IPS-18a (cell line): ENCODE data around the gene GOLGA6L7.

Experiments
- H3K27ac ChIP-seq: one replicate; pipeline ENCODE4 v1.5.1; 2013; ENCODE audit warnings: low read length
- H3K27me3 ChIP-seq: one replicate; pipeline ENCODE4 v1.6.1; 2013; ENCODE audit warnings: mild to moderate bottlenecking, low read length; ENCODE audit not compliant: control insufficient read depth, insufficient read depth
- H3K36me3 ChIP-seq: one replicate; pipeline ENCODE4 v1.6.1; 2013; ENCODE audit warnings: low read depth, low read length; ENCODE audit not compliant: control insufficient read depth
- H3K4me1 ChIP-seq: one replicate; pipeline ENCODE4 v1.6.1; 2013; ENCODE audit warnings: low read depth, low read length; ENCODE audit not compliant: control insufficient read depth
- H3K4me3 ChIP-seq: one replicate; pipeline ENCODE4 v1.5.1; 2013; ENCODE audit warnings: low read length
- H3K9ac ChIP-seq: one replicate; pipeline ENCODE4 v1.6.1; 2013; ENCODE audit warnings: mild to moderate bottlenecking, low read length, moderate library complexity
- H3K9me3 ChIP-seq: one replicate; pipeline ENCODE4 v1.6.1; 2013; ENCODE audit warnings: low read depth, low read length; ENCODE audit not compliant: control insufficient read depth

The GOLGA6L7 gene

GRCh38 chr15:28889346-28889745 is 40.9 kb upstream of the GOLGA6L7 start:
- H3K9ac ChIP-seq, result no peak overlapping the region
- peaks cover 10% of the 10 kb centered on the region for H3K4me1 ChIP-seq
- H3K27ac ChIP-seq, result no peak overlapping the region
- H3K36me3 ChIP-seq, result no peaks in the 10 kb centered on the region
- no peaks in the 10 kb centered on the region for H3K9me3 ChIP-seq
- peaks cover 27% of the 10 kb centered on the region for H3K27me3 ChIP-seq
- no peak overlapping the region for H3K4me3 ChIP-seq

GRCh38 chr15:28888900-28889299 is 40.5 kb upstream of the GOLGA6L7 start:
- Histone ChIP-seq H3K4me1 (peaks cover 12% of the 10 kb centered on the region), H3K36me3 (no peaks in the 10 kb centered on the region), H3K27me3 (peaks cover 31% of the 10 kb centered on the region), H3K4me3 (no peak overlapping the region), H3K27ac (no peak overlapping the region), H3K9me3 (no peaks in the 10 kb centered on the region), H3K9ac (no peak overlapping the region)

GRCh38 chr15:28888302-28888894 is 40.0 kb upstream of the GOLGA6L7 start:
- H3K4me1 ChIP-seq, result peaks cover 12% of the 10 kb centered on the region
- H3K36me3 ChIP-seq, result no peaks in the 10 kb centered on the region
- H3K27ac ChIP-seq, result no peak overlapping the region
- H3K27me3 ChIP-seq, result peaks cover 32% of the 10 kb centered on the region
- H3K9me3 ChIP-seq, result no peaks in the 10 kb centered on the region
- no peak overlapping the region for H3K4me3 ChIP-seq
- H3K9ac ChIP-seq, result no peak overlapping the region

DNA sequence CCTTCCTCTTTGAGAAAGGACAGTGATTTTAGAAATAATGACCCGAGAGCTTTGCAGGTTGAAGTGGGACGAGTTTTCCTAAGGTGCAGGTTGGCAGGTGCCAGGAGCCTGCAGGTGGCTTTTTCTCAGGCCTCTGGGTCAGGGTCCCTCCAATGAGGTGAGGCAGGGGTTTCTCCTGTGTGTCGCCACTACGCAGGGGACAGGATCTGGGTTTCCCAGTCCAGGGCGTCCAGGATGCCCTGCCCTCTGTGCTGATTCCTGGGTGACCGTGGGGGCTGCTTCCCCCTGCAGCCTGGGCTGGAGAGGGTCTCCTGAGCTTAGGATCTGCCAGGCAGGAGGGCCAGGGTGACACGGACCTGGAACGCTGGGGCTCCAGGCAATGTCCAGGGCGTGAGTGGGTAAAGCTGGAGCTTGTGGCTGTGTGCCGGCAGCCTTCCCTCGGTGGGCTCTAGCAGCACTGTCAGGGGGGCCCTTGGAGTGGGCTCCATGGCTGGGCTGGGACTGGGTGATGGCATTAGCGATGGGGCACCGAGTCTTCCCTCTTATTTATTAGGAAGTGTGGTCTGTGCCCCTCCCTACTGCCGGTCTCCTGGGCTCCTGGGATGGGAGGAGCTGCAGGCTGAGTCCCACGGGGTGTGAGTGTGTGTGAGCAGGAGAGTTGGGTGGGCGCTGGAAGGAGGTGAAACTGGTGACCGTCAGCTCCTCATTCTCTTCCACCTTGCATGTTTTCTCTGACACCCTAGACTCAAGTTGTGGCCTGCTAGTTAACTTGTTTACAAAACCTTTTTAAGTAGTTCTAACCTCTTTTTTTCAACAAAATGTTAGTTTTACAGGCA is 39.1 kb upstream of the GOLGA6L7 start:
- Histone ChIP-seq H3K27ac (no peak overlapping the region), H3K9ac (no peak overlapping the region), H3K4me1 (peaks cover 12% of the 10 kb centered on the region), H3K4me3 (peak overlapping the region; percentile 61), H3K27me3 (peaks cover 32% of the 10 kb centered on the region), H3K36me3 (no peaks in the 10 kb centered on the region), H3K9me3 (no peaks in the 10 kb centered on the region)

GRCh38 chr15:28886431-28887338 is 38.2 kb upstream of the GOLGA6L7 start:
- Histone ChIP-seq H3K4me1 (peaks cover 12% of the 10 kb centered on the region), H3K27me3 (peaks cover 32% of the 10 kb centered on the region), H3K36me3 (no peaks in the 10 kb centered on the region), H3K27ac (no peak overlapping the region), H3K4me3 (peak overlapping the region; percentile 61), H3K9me3 (no peaks in the 10 kb centered on the region), H3K9ac (no peak overlapping the region)

- Histone ChIP-seq H3K4me1 (peaks cover 12% of the 10 kb centered on the region), H3K9ac (peak within 1 kb of the TSS; percentile 45), H3K9me3 (no peaks in the 10 kb centered on the region), H3K4me3 (peak within 1 kb of the TSS; percentile 61), H3K36me3 (no peaks in the 10 kb centered on the region), H3K27me3 (peaks cover 32% of the 10 kb centered on the region), H3K27ac (no peak within 1 kb of the TSS)
These were observed 37.4 kb upstream of the GOLGA6L7 start, which contains the start of gene APBA2 for GRCh38 chr15:28885630-28886430. Gene APBA2, plus strand, starts transcription at chr15:28885974. Its CDS starts 167,911 bp downstream, at chr15:29053885.

DNA sequence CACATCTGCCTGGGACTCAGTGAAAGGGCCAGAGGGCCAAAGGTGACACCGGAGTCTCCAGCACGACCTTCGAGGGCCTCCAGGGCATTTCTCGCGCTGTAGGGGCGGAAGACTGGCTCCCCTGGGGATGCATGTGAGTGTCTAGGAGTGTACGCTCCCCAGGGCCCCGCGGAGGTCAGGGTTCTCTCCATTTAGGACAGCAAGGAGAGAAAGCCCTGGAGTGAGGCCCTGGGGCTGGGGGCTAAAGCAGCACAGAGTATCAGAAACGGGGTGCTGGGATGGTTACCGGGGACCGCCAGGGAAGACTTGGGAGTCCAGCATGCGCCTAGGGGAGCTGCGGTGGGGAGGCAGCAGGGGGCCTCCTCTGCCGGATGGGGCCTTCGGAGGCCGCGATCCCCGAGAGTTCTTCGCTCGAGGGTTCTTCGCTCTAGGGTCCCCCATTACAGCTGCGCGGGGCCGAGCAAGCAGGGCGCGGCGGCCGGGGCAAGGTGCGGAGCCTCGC is 36.7 kb upstream of the GOLGA6L7 start:
- Histone ChIP-seq H3K36me3 (no peaks in the 10 kb centered on the region), H3K9ac (peak overlapping the region; percentile 45), H3K4me3 (peak overlapping the region; percentile 56), H3K27me3 (peaks cover 32% of the 10 kb centered on the region), H3K9me3 (no peaks in the 10 kb centered on the region), H3K27ac (no peak overlapping the region), H3K4me1 (peaks cover 12% of the 10 kb centered on the region)

GRCh38 chr15:28884151-28884940 is 35.9 kb upstream of the GOLGA6L7 start:
- peaks cover 32% of the 10 kb centered on the region for H3K27me3 ChIP-seq
- H3K36me3 ChIP-seq, result no peaks in the 10 kb centered on the region
- no peak overlapping the region for H3K4me3 ChIP-seq
- H3K4me1 ChIP-seq, result peaks cover 12% of the 10 kb centered on the region
- no peak overlapping the region for H3K9ac ChIP-seq
- H3K9me3 ChIP-seq, result no peaks in the 10 kb centered on the region
- H3K27ac ChIP-seq, result no peak overlapping the region

GRCh38 chr15:28881600-28881999 is 33.2 kb upstream of the GOLGA6L7 start:
- H3K27ac ChIP-seq, result no peak overlapping the region
- no peaks in the 10 kb centered on the region for H3K36me3 ChIP-seq
- no peak overlapping the region for H3K4me3 ChIP-seq
- no peak overlapping the region for H3K9ac ChIP-seq
- peaks cover 14% of the 10 kb centered on the region for H3K4me1 ChIP-seq
- no peaks in the 10 kb centered on the region for H3K9me3 ChIP-seq
- H3K27me3 ChIP-seq, result peaks cover 29% of the 10 kb centered on the region

GRCh38 chr15:28881170-28881569 is 32.7 kb upstream of the GOLGA6L7 start:
- no peaks in the 10 kb centered on the region for H3K36me3 ChIP-seq
- H3K4me1 ChIP-seq, result peaks cover 16% of the 10 kb centered on the region
- H3K27me3 ChIP-seq, result peaks cover 26% of the 10 kb centered on the region
- no peak overlapping the region for H3K27ac ChIP-seq
- H3K4me3 ChIP-seq, result no peak overlapping the region
- no peaks in the 10 kb centered on the region for H3K9me3 ChIP-seq
- H3K9ac ChIP-seq, result no peak overlapping the region
